SK-N-SH (cell line): ENCODE results near the gene EIF5AL1. TPM values are rescaled to one million over a fixed set of nuclear protein-coding genes. Genes with fewer than 3 reads are reported as not detected.

Experiments
- CTCF ChIA-PET: fragments of 300-600, 350-600 bp; formaldehyde crosslinking; extraction: SDS; loops from one replicate; lab custom pipeline; 2021; lab: Yijun Ruan, JAX
- POLR2A ChIA-PET: fragments of 350-600 bp; sonication (Branson Sonifier 250); formaldehyde crosslinking; extraction: SDS; loops from one replicate; lab custom pipeline; 2020; ENCODE audit warnings: antibody characterized with exemption, inconsistent platforms; lab: Yijun Ruan, JAX
- DNase-seq: peaks from one replicate; pipeline ENCODE4 v3.0.0; 2012
- H2AFZ ChIP-seq: fragments of 200-600 bp; sonication (generic); 2 replicates; pipeline ENCODE4 v1.8.1; 2016; ENCODE audit warnings: antibody characterized with exemption, mild to moderate bottlenecking, low read depth
- H3F3A ChIP-seq: fragments of 200-600 bp; sonication (generic); replicated peaks from 2 replicates; pipeline ENCODE3; 2016; ENCODE audit warnings: antibody characterized with exemption, mild to moderate bottlenecking; ENCODE audit not compliant: insufficient read depth
- H3K27ac ChIP-seq, 2 experiments: fragments of 200-500 bp in 1 of 2; fragments of 200-600 bp in 1 of 2; sonication (Bioruptor generic) in 1 of 2; sonication (generic), shearing (Covaris generic) in 1 of 2; 2 replicates each; pipeline versions ENCODE4 v1.5.1 to v1.6.1; 2014 to 2016; ENCODE audit warnings: low read depth in 2 of 2, inconsistent platforms in 1 of 2, low read length in 1 of 2, mild to moderate bottlenecking in 1 of 2, mixed read lengths in 1 of 2
- H3K27me3 ChIP-seq: fragments of 200-600 bp; sonication (generic), shearing (Covaris generic); 2 replicates; pipeline ENCODE4 v1.6.1; 2016; ENCODE audit warnings: mixed run types; ENCODE audit not compliant: insufficient read depth
- H3K36me3 ChIP-seq, 2 experiments: fragments of 200-500 bp in 1 of 2; fragments of 200-600 bp in 1 of 2; sonication (Bioruptor generic) in 1 of 2; sonication (generic) in 1 of 2; replicated peaks in 1 of 2; 2 replicates each; pipeline versions ENCODE3 to v1.5.1; 2014 to 2016; ENCODE audit warnings: low read length in 1 of 2, mild to moderate bottlenecking in 1 of 2; ENCODE audit not compliant: insufficient read depth in 2 of 2, control insufficient read depth in 1 of 2
- H3K4me1 ChIP-seq, 2 experiments: fragments of 200-500 bp in 1 of 2; fragments of 200-600 bp in 1 of 2; sonication (Bioruptor generic) in 1 of 2; sonication (generic), shearing (Covaris generic) in 1 of 2; 2 replicates each; pipeline versions ENCODE4 v1.5.1 to v1.6.1; 2014 to 2016; ENCODE audit warnings: low read depth in 1 of 2, low read length in 1 of 2, mixed run types in 1 of 2; ENCODE audit not compliant: insufficient read depth in 2 of 2, control insufficient read depth in 1 of 2
- H3K4me2 ChIP-seq: fragments of 200-600 bp; sonication (generic), shearing (Covaris generic); 2 replicates; pipeline ENCODE4 v1.6.1; 2017; ENCODE audit warnings: mixed run types
- H3K4me3 ChIP-seq, 2 experiments: fragments of 200-500 bp in 1 of 2; fragments of 200-600 bp in 1 of 2; sonication (Bioruptor generic) in 1 of 2; sonication (generic), shearing (Covaris generic) in 1 of 2; 2 replicates each; pipeline versions ENCODE4 v1.5.1 to v1.8.1; 2014 to 2016; ENCODE audit warnings: low read depth in 2 of 2, inconsistent platforms in 1 of 2, low read length in 1 of 2, mild to moderate bottlenecking in 1 of 2, mixed read lengths in 1 of 2, moderate library complexity in 1 of 2
- H3K79me2 ChIP-seq: fragments of 200-600 bp; sonication (generic); 2 replicates; pipeline ENCODE4 v1.8.1; 2017; ENCODE audit warnings: mild to moderate bottlenecking; ENCODE audit not compliant: insufficient read depth
- H3K9ac ChIP-seq: fragments of 200-600 bp; sonication (generic); 2 replicates; pipeline ENCODE4 v1.6.1; 2017; ENCODE audit warnings: mixed run types
- H3K9me2 ChIP-seq: fragments of 200-600 bp; sonication (generic); 2 replicates; pipeline ENCODE4 v1.6.1; 2017; ENCODE audit warnings: mixed run types
- H3K9me3 ChIP-seq: fragments of 200-600 bp; sonication (generic); 2 replicates; pipeline ENCODE4 v1.6.1; 2017; ENCODE audit warnings: mixed run types, mild to moderate bottlenecking, moderate library complexity
- H4K20me1 ChIP-seq: fragments of 200-600 bp; sonication (generic); 2 replicates; pipeline ENCODE4 v1.6.1; 2017; ENCODE audit warnings: mild to moderate bottlenecking, mixed run types; ENCODE audit not compliant: insufficient read depth
- ELF1 ChIP-seq: IDR thresholded peaks from 2 replicates; pipeline ENCODE4 v1.4.0; 2012
- EP300 ChIP-seq, 2 experiments: IDR thresholded peaks; 2 replicates each; pipeline versions ENCODE4 v1.4.0 to v1.6.1; 2012; ENCODE audit warnings: borderline replicate concordance in 1 of 2, low read depth in 1 of 2, low read length in 1 of 2
- FOSL2 ChIP-seq: IDR thresholded peaks from 2 replicates; pipeline ENCODE4 v1.4.0; 2012; ENCODE audit warnings: low read depth, mild to moderate bottlenecking, moderate library complexity, borderline replicate concordance
- FOXJ3 ChIP-seq: sonication (generic); formaldehyde crosslinking; IDR thresholded peaks from 2 replicates; pipeline ENCODE4 v1.5.1; 2020; ENCODE audit warnings: mild to moderate bottlenecking, missing genetic modification reagents
- FOXM1 ChIP-seq: IDR thresholded peaks from 2 replicates; pipeline ENCODE4 v1.4.0; 2012; ENCODE audit warnings: low read depth, mild to moderate bottlenecking
- GABPA ChIP-seq: IDR thresholded peaks from 2 replicates; pipeline ENCODE4 v1.4.0; 2012; ENCODE audit warnings: low read depth, mild to moderate bottlenecking
- GATA2 ChIP-seq: sonication (generic); formaldehyde crosslinking; IDR thresholded peaks from 2 replicates; pipeline ENCODE4 v1.5.0; 2020; ENCODE audit warnings: mild to moderate bottlenecking, missing genetic modification reagents
- IRF3 ChIP-seq: fragments of 150-350 bp; IDR thresholded peaks from 2 replicates; pipeline ENCODE4 v1.6.1; 2016; ENCODE audit warnings: mild to moderate bottlenecking, low read depth, low read length
- JUND ChIP-seq: IDR thresholded peaks from 2 replicates; pipeline ENCODE4 v1.4.0; 2012
- MEF2A ChIP-seq: IDR thresholded peaks from 2 replicates; pipeline ENCODE4 v1.4.0; 2012; ENCODE audit warnings: low read depth, borderline replicate concordance
- MXI1 ChIP-seq: IDR thresholded peaks from 2 replicates; pipeline ENCODE4 v1.6.1; 2012; ENCODE audit warnings: mild to moderate bottlenecking, low read depth, low read length, improper control_type of control experiment
- NRF1 ChIP-seq: IDR thresholded peaks from 2 replicates; pipeline ENCODE4 v1.6.1; 2012; ENCODE audit warnings: low read depth, mild to moderate bottlenecking, low read length
- PBX3 ChIP-seq: IDR thresholded peaks from 2 replicates; pipeline ENCODE4; 2012
- RCOR1 ChIP-seq: fragments of 150-350 bp; IDR thresholded peaks from 2 replicates; pipeline ENCODE4 v1.6.1; 2017; ENCODE audit warnings: antibody characterized with exemption, low read length
- REST ChIP-seq: IDR thresholded peaks from 2 replicates; pipeline ENCODE4 v1.6.1; 2012; ENCODE audit warnings: mild to moderate bottlenecking, low read depth, low read length, moderate library complexity
- RFX5 ChIP-seq: IDR thresholded peaks from 2 replicates; pipeline ENCODE4 v1.6.1; 2012; ENCODE audit warnings: mild to moderate bottlenecking, improper control_type of control experiment, low read length
- SIN3A ChIP-seq: IDR thresholded peaks from 2 replicates; pipeline ENCODE4 v1.6.1; 2012; ENCODE audit warnings: low read depth, mild to moderate bottlenecking, low read length, moderate library complexity, borderline replicate concordance
- SMC3 ChIP-seq: IDR thresholded peaks from 2 replicates; pipeline ENCODE4 v1.6.1; 2012; ENCODE audit warnings: low read depth, low read length, improper control_type of control experiment
- TCF12 ChIP-seq: IDR thresholded peaks from 2 replicates; pipeline ENCODE4 v1.4.0; 2012
- TEAD4 ChIP-seq: IDR thresholded peaks from 2 replicates; pipeline ENCODE4 v1.4.0; 2012; ENCODE audit warnings: mild to moderate bottlenecking, borderline replicate concordance; ENCODE audit not compliant: insufficient read depth
- YY1 ChIP-seq: IDR thresholded peaks from 2 replicates; pipeline ENCODE4 v1.4.0; 2012; ENCODE audit warnings: low read depth, mild to moderate bottlenecking
- ZBTB33 ChIP-seq: IDR thresholded peaks from 2 replicates; pipeline ENCODE4 v1.4.0; 2012; ENCODE audit warnings: low read depth, borderline replicate concordance
- WGBS: methylation state at CpG from one replicate; pipeline ENCODE4 v1.1.6; 2017; ENCODE audit warnings: low lambda C conversion rate; 5-methylcytosine and 5-hydroxymethylcytosine counted together
- polyA plus RNA-seq, 3 experiments: library from polyadenylated mRNA; depleted of rRNA; stranded (reverse); fragments of >200 nt; gene quantifications; 2 replicates each; pipeline ENCODE4 v1.2.3, GENCODE V29; 2012
- TF ChIP-seq, protein P1 (sequence below): fragments of 200-600 bp; sonication (generic); IDR thresholded peaks from 2 replicates; pipeline ENCODE4 v1.6.1; 2017; ENCODE audit warnings: antibody characterized with exemption, mild to moderate bottlenecking, moderate library complexity
- TF ChIP-seq, protein P2 (sequence below): IDR thresholded peaks from 2 replicates; pipeline ENCODE4 v1.4.0; 2012; ENCODE audit warnings: low read depth, borderline replicate concordance

The EIF5AL1 gene
- polyA plus RNA-seq, 1 of the 3 experiments (the other 2 are of a cell fraction), result 0.26 TPM

DNA sequence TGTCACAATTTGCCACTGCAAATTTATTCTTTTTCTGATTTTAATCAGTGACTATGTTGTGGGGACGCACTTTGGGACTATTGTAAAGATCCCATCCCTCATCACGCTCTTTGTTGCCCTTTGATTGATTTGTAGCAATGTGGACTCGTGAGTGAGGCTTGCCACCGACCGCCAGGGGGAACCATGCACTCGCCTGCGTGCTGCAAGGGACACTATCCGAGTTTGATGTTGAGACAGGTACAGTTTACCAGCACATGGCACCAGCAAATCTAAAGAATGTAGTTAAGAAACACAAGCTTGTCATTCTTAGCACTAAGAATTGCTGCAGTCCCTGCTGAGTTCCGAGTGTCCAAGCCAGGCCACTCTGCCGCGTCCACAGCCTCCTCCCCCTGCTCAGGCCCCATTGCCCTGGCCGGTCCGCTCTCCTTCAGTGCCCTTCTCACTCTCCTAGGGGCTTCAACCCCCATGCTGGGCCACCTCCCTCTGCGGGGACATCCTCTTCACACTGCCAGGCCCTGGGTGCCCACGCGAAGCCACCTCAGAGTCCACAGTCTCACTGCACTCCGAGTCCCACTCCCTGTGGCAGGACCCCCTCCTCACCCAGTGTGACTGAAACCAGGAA is 49.9 kb downstream of the EIF5AL1 start:
- ChIA-PET POLR2A (no interaction called here), CTCF (interaction anchor here (0.6 to 1.8 kb wide), 22 partner anchors 8 to 879 kb away, joined by 3 to 9 read pairs (median 4); no protein-coding TSS in a partner anchor)
- no peaks in the 10 kb centered on the region for H3K36me3 ChIP-seq
- DNase-seq, result peak; percentile 72
- peak overlapping the region in 1 of 2 experiments; percentile 28; a peak in 2 of 4 replicates for H3K4me3 ChIP-seq
- no peak overlapping the region for H3K27ac ChIP-seq
- no peak overlapping the region for H3K9ac ChIP-seq
- H3K4me2 ChIP-seq, result no peak overlapping the region
- H3K79me2 ChIP-seq, result no peaks in the 10 kb centered on the region
- H3K9me3 ChIP-seq, result no peaks in the 10 kb centered on the region
- peak overlapping the region; percentile 51; the same call in 1 of the 2 replicates for H2AFZ ChIP-seq
- no peaks in the 10 kb centered on the region for H3K9me2 ChIP-seq
- no peaks in the 10 kb centered on the region for H3F3A ChIP-seq
- H3K27me3 ChIP-seq, result peaks cover 11% of the 10 kb centered on the region; the same call in 1 of the 2 replicates
- H4K20me1 ChIP-seq, result no peaks in the 10 kb centered on the region
- 26% methylated on average over 17 of the region's 17 CpGs for WGBS
- no peaks in the 10 kb centered on the region for H3K4me1 ChIP-seq
- TF ChIP-seq FOXM1, result no peak
- TF ChIP-seq, protein P1, sequence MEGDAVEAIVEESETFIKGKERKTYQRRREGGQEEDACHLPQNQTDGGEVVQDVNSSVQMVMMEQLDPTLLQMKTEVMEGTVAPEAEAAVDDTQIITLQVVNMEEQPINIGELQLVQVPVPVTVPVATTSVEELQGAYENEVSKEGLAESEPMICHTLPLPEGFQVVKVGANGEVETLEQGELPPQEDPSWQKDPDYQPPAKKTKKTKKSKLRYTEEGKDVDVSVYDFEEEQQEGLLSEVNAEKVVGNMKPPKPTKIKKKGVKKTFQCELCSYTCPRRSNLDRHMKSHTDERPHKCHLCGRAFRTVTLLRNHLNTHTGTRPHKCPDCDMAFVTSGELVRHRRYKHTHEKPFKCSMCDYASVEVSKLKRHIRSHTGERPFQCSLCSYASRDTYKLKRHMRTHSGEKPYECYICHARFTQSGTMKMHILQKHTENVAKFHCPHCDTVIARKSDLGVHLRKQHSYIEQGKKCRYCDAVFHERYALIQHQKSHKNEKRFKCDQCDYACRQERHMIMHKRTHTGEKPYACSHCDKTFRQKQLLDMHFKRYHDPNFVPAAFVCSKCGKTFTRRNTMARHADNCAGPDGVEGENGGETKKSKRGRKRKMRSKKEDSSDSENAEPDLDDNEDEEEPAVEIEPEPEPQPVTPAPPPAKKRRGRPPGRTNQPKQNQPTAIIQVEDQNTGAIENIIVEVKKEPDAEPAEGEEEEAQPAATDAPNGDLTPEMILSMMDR, result peak; percentile 81
- TF ChIP-seq FOSL2, result no peak
- no peak for TF ChIP-seq GABPA
- no peak for TF ChIP-seq MXI1
- no peak for TF ChIP-seq TCF12
- no peak for TF ChIP-seq REST
- no peak for TF ChIP-seq EP300 (IDR thresholded peaks at IDR 0.05; ENCODE audit: borderline replicate concordance in 1 of 2, low read depth in 1 of 2, low read length in 1 of 2)
- TF ChIP-seq JUND, result no peak
- no peak for TF ChIP-seq ZBTB33
- TF ChIP-seq MEF2A, result no peak
- no peak for TF ChIP-seq ELF1
- TF ChIP-seq PBX3, result 0 out of 2 replicates have a peak, but pooled peaks have one; percentile 43
- TF ChIP-seq IRF3, result no peak
- TF ChIP-seq GATA2 (CRISPR knock-in tag), result no peak
- no peak for TF ChIP-seq SIN3A
- TF ChIP-seq, protein P2, sequence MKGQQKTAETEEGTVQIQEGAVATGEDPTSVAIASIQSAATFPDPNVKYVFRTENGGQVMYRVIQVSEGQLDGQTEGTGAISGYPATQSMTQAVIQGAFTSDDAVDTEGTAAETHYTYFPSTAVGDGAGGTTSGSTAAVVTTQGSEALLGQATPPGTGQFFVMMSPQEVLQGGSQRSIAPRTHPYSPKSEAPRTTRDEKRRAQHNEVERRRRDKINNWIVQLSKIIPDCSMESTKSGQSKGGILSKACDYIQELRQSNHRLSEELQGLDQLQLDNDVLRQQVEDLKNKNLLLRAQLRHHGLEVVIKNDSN, result no peak
- peak; percentile 84 for TF ChIP-seq SMC3
- TF ChIP-seq RFX5, result no peak
- TF ChIP-seq NRF1, result no peak
- no peak for TF ChIP-seq RCOR1
- no peak for TF ChIP-seq TEAD4
- TF ChIP-seq YY1, result no peak
- TF ChIP-seq FOXJ3 (CRISPR knock-in tag), result no peak
